GM12801 (cell line): ENCODE data around the gene CD79B.

ENCODE experiments used
- CTCF ChIP-seq: IDR thresholded peaks from one replicate; pipeline ENCODE4 v1.5.1; 2011; ENCODE audit warnings: control low read depth; ENCODE audit not compliant: insufficient read length; ENCODE audit errors: extremely low read depth

Gene CD79B

DNA sequence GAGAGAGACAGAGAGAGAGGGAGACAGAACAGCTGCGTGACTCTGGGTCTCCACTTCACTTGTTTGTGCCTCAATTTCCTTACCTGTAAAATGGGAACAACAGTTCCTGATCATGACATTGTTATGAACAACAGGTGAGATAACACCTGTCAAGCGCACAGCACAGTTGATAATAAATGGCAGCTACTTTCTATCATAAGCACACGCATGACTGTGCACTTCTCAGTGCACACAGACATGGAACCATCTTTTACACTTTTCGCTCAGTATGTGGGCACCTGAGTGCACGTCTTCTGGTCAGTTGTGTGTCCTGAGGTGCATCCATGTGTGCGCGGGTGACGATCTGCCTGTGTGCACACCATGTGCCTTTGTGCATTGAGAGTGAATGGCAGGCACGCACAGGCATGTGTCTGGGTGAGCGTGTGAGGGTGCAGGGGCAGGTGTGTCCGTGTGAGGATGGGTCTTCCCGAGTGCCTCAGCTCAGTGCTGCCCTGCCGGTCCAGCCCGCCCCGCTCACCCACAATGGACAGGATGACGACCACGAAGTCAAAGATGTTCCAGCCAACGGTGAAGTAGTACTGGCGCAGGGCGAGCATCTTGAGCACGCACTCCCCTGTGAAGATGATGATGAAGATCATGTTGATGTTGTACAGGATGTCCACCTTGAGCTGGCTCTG, 10.3 kb upstream of the CD79B start:
- TF ChIP-seq CTCF: no peak

DNA sequence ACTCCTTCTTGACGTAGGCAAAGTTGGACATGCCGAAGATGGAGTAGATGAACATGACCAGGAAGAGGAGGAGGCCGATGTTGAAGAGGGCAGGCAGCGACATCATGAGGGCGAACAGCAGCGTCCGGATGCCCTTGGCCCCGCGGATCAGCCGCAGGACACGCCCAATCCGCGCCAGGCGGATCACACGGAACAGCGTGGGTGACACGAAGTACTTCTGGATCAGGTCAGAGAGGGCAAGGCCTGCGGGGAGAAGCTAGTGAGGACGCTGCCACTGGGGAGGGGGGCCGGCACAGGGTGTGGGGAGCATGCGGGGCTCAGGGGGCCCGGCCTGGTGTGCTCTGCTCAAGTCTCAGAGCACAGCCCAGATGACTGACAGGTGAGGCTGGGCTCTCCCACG, 9.6 kb upstream of the CD79B start:
- TF ChIP-seq CTCF: no peak

- TF ChIP-seq CTCF: no peak
Observed at GRCh38 chr17:63941162-63941561, 9.0 kb upstream of the CD79B start.

DNA sequence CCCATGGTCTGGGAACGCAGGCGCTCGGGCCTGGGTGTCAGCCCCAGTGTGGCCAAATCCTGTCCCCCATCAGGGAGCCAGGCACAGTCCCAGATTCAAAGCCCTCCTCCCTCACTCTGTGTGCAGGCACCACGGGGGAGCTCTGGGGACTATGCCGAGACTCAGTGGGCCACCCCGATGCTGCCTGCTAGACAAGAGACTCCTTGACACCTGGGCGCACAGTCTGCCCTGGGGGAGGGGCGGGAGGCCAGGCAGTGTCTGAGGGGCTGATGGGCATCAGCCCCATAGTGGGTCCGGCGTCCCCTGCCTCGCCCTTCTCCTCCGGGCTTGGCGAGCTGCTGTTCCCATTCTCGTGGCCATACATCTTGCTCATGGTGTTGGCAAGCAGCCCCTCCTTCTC, 8.5 kb upstream of the CD79B start:
- no peak for TF ChIP-seq CTCF

- no peak for TF ChIP-seq CTCF
Observed at GRCh38 chr17:63939884-63940283, 7.8 kb upstream of the CD79B start.

- no peak for TF ChIP-seq CTCF
Observed at GRCh38 chr17:63939401-63939800, 7.3 kb upstream of the CD79B start.

- TF ChIP-seq CTCF: no peak
Observed at GRCh38 chr17:63937920-63938319, 5.8 kb upstream of the CD79B start.
